B cell (primary cell): ENCODE results near the gene ZNF280A. TPM values are rescaled to one million over a fixed set of nuclear protein-coding genes. Genes with fewer than 3 reads are reported as not detected.
"Not testable (repeated sequence)": the region's sequence is repeated elsewhere in the genome, so short reads cannot be mapped to it uniquely, and the experiment has no call there.

ENCODE experiments used
- ATAC-seq: fragments of 200-7000 bp; cut with Tn5 transposase; one replicate; pipeline ENCODE4 v1.10.0; 2021; ENCODE audit warnings: low read depth, mild to moderate bottlenecking, moderate number of reproducible peaks, moderate library complexity
- CTCF ChIA-PET: fragments of 350-600 bp; sonication (Branson Sonifier 250); formaldehyde crosslinking; loops from one replicate; lab custom pipeline; 2021; ENCODE audit warnings: antibody characterized with exemption, inconsistent platforms; lab: Charles Lee
- POLR2A ChIA-PET: fragments of 350-600 bp; sonication (Branson Sonifier 250); formaldehyde crosslinking; loops from one replicate; lab custom pipeline; 2021; ENCODE audit warnings: antibody characterized with exemption; lab: Charles Lee
- DNase-seq: peaks from one replicate; pipeline ENCODE4 v3.0.0; 2013
- H2AFZ ChIP-seq: 2 replicates; pipeline ENCODE4 v1.6.1; 2012; ENCODE audit warnings: mild to moderate bottlenecking, low read depth, low read length; ENCODE audit not compliant: insufficient read depth, poor library complexity, severe bottlenecking
- H3K27ac ChIP-seq, 2 donors: 1 replicate in 1 of 2; 2 replicates in 1 of 2; pipeline ENCODE4 v1.5.1; 2012 to 2013; ENCODE audit warnings: low read length in 2 of 2, mild to moderate bottlenecking in 2 of 2, moderate library complexity in 1 of 2
- H3K27me3 ChIP-seq, 4 experiments: fragments of 200-600 bp in 1 of 4; sonication (generic) in 1 of 4; replicated peaks in 1 of 4; 1 replicate in 2 of 4; 2 replicates in 2 of 4; pipeline versions ENCODE4 v1.6.1 to v1.7.0; 2013 to 2016; ENCODE audit warnings: low read length in 3 of 4, mild to moderate bottlenecking in 2 of 4, mixed read lengths in 1 of 4, moderate library complexity in 1 of 4; ENCODE audit not compliant: insufficient read depth in 4 of 4, control insufficient read depth in 3 of 4; ENCODE audit errors: control extremely low read depth in 1 of 4
- H3K36me3 ChIP-seq, 2 experiments: replicated peaks in 1 of 2; 1 replicate in 1 of 2; 2 replicates in 1 of 2; pipeline versions ENCODE4 v1.6.1 to v1.7.1; 2013; ENCODE audit warnings: low read length in 1 of 2; ENCODE audit not compliant: insufficient read depth in 2 of 2, control insufficient read depth in 1 of 2; ENCODE audit errors: control extremely low read depth in 1 of 2, extremely low read depth in 1 of 2
- H3K4me1 ChIP-seq, 2 donors: fragments of 200-600 bp in 1 of 2; sonication (generic) in 1 of 2; 1 replicate in 1 of 2; 2 replicates in 1 of 2; pipeline versions ENCODE4 v1.5.1 to v1.6.1; 2013 to 2017; ENCODE audit warnings: low read length in 2 of 2; ENCODE audit not compliant: control insufficient read depth in 2 of 2, insufficient read depth in 2 of 2
- H3K4me2 ChIP-seq: replicated peaks from 2 replicates; pipeline ENCODE3; 2012; ENCODE audit warnings: mild to moderate bottlenecking, low read depth, low read length; ENCODE audit not compliant: poor library complexity, severe bottlenecking
- H3K4me3 ChIP-seq, 5 experiments: fragments of 200-600 bp in 1 of 5; sonication (generic) in 1 of 5; 1 replicate in 3 of 5; 2 replicates in 2 of 5; pipeline versions ENCODE4 v1.5.1 to v1.7.0; 2011 to 2016; ENCODE audit warnings: low read length in 4 of 5, mild to moderate bottlenecking in 4 of 5, low read depth in 2 of 5, control low read depth in 1 of 5, moderate library complexity in 1 of 5; ENCODE audit not compliant: insufficient read depth in 1 of 5; ENCODE audit errors: control extremely low read depth in 1 of 5, extremely low read depth in 1 of 5
- H3K79me2 ChIP-seq: fragments of 200-600 bp; sonication (generic); one replicate; pipeline ENCODE4 v1.6.0; 2016; ENCODE audit warnings: low read length; ENCODE audit not compliant: control insufficient read depth, insufficient read depth
- H3K9ac ChIP-seq: fragments of 200-600 bp; sonication (generic); 2 replicates; pipeline ENCODE4 v1.6.1; 2017; ENCODE audit warnings: mild to moderate bottlenecking, low read length, moderate library complexity
- H3K9me3 ChIP-seq, 3 donors: one replicate each; pipeline versions ENCODE4 v1.6.1 to v1.7.1; 2013; ENCODE audit warnings: low read length in 2 of 3; ENCODE audit not compliant: control insufficient read depth in 2 of 3, insufficient read depth in 1 of 3; ENCODE audit errors: control extremely low read depth in 1 of 3
- H4K20me1 ChIP-seq: 2 replicates; pipeline ENCODE4 v1.6.0; 2012; ENCODE audit warnings: mild to moderate bottlenecking, low read length; ENCODE audit not compliant: insufficient read depth, control insufficient read depth, poor library complexity, severe bottlenecking
- H3K27ac Mint-ChIP-seq: one replicate; pipeline ENCODE4 v1.8.0; 2021; ENCODE audit warnings: mixed read lengths
- H3K27me3 Mint-ChIP-seq: one replicate; pipeline ENCODE4 v1.8.0; 2021; ENCODE audit warnings: mixed read lengths
- H3K4me1 Mint-ChIP-seq: one replicate; pipeline ENCODE4 v1.8.0; 2021; ENCODE audit warnings: mixed read lengths
- H3K4me3 Mint-ChIP-seq: one replicate; pipeline ENCODE4 v1.8.0; 2021; ENCODE audit warnings: mixed read lengths
- H3K9me3 Mint-ChIP-seq: one replicate; pipeline ENCODE4 v1.8.0; 2022; ENCODE audit warnings: mixed read lengths; ENCODE audit not compliant: insufficient read depth
- CTCF ChIP-seq: fragments of 200-600 bp; IDR thresholded peaks from one replicate; pipeline ENCODE4 v1.8.0; 2022; ENCODE audit warnings: antibody characterized with exemption, mild to moderate bottlenecking
- EZH2 ChIP-seq: IDR thresholded peaks from 2 replicates; pipeline ENCODE4 v1.6.1; 2012; ENCODE audit warnings: borderline replicate concordance, low read depth, mild to moderate bottlenecking, moderate library complexity, low read length; ENCODE audit not compliant: insufficient read depth, poor library complexity, severe bottlenecking
- WGBS: methylation state at CpG from one replicate; pipeline ENCODE4 v1.1.5; 2013; ENCODE audit warnings: missing lambda C conversion rate; ENCODE audit not compliant: insufficient coverage; 5-methylcytosine and 5-hydroxymethylcytosine counted together
- intact Hi-C: fragments of 100-400 bp; cut with micrococcal nuclease; formaldehyde crosslinking; loops from one replicate; pipeline ENCODE4 v1.10.0; 2022
- polyA plus RNA-seq: library from polyadenylated mRNA; depleted of rRNA; stranded (reverse); fragments of >200 nt; gene quantifications from 2 replicates; pipeline ENCODE4 v1.2.3, GENCODE V29; 2012
- total RNA-seq, 2 donors: library from RNA; stranded (reverse); fragments of 120-200 nt in 1 of 2; gene quantifications; 1 replicate in 1 of 2; 2 replicates in 1 of 2; pipeline versions ENCODE4 v1.2.3 to v1.2.4, GENCODE V29; 2013 to 2022

The ZNF280A gene
- total and polyA plus RNA-seq, 2 donors (not counting 1 experiment from before 2014, with no cell fraction given): not detected

DNA sequence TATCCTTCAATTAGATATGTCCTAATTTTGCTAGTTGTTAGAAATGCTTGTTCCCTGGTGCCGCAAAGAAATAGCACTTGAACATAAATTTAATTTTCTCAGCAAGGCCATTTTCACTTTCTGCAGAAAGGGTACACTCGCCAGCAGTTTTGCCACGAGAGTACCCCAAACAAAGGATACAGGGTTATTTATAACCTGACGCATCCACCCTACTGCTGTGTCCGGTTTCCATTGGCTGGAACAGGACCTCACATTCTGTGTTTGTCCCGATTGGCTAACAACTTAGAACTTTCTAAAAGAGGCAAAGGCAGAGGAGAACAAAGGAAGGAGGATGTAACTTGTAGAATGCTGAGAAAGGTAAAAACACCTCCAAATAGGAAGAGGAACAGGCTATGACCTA lies 10.2 kb downstream of the ZNF280A start:
- H3K36me3 ChIP-seq, H3K79me2 ChIP-seq, H2AFZ ChIP-seq, POLR2A ChIA-PET, H3K4me3 ChIP-seq, H3K27ac ChIP-seq, H3K9me3 Mint-ChIP-seq, H3K9me3 ChIP-seq, DNase-seq, H3K4me2 ChIP-seq, ATAC-seq, H3K27ac Mint-ChIP-seq, H3K9ac ChIP-seq, CTCF ChIA-PET, H3K4me1 Mint-ChIP-seq, H3K27me3 ChIP-seq, H4K20me1 ChIP-seq: not testable (repeated sequence)
- peaks cover 11% of the 10 kb centered on the region for H3K27me3 Mint-ChIP-seq
- intact Hi-C loops: loop anchor here (5.0 kb wide), 1 partner anchor 58 kb away; no protein-coding TSS in a partner anchor
- WGBS: 89% methylated on average over 3 of the region's 6 CpGs
- peaks cover 7 to 16% of the 10 kb centered on the region in 2 donors for H3K4me1 ChIP-seq
- peak overlapping the region; percentile 41 for H3K4me3 Mint-ChIP-seq

GRCh38 chr22:22508274-22509176 lies 11.5 kb downstream of the ZNF280A start, which contains the start of gene ZNF280B:
TSS of gene ZNF280B (minus strand) at chr22:22508742. CDS start at chr22:22489398, 19,344 bp downstream.
- intact Hi-C loops: loop anchor here (5.0 kb wide), 1 partner anchor 56 kb away; no protein-coding TSS in a partner anchor
- peak; percentile 91 for DNase-seq
- peak; percentile 99 for ATAC-seq
- ChIA-PET POLR2A (no interaction called here), CTCF (interaction anchor here (0.7 to 2.4 kb wide), 16 partner anchors 11 to 1289 kb away, joined by 3 to 12 read pairs (median 3); no protein-coding TSS in a partner anchor)
- H3K27ac ChIP-seq: peak within 1 kb of the TSS in 1 of 2 donors; percentile 67
- peaks cover 0 to 8% of the 10 kb centered on the region in 2 experiments for H3K36me3 ChIP-seq
- H2AFZ ChIP-seq: peak within 1 kb of the TSS; percentile 96
- TF ChIP-seq EZH2: no peak
- peak; percentile 71 for TF ChIP-seq CTCF
- peak within 1 kb of the TSS; percentile 59 for H3K27ac Mint-ChIP-seq
- H3K4me3 ChIP-seq: peak within 1 kb of the TSS; percentile 4 to 80 (median 73)
- H3K4me1 Mint-ChIP-seq: peaks cover 10% of the 10 kb centered on the region
- H3K4me1 ChIP-seq: peaks cover 7 to 16% of the 10 kb centered on the region in 2 donors
- peak within 1 kb of the TSS; percentile 71 for H3K4me3 Mint-ChIP-seq
- H3K9ac ChIP-seq: peak within 1 kb of the TSS; percentile 79
- WGBS: 3% methylated on average over 71 of the region's 72 CpGs
- peaks cover 2% of the 10 kb centered on the region for H3K27me3 Mint-ChIP-seq
- no peaks in the 10 kb centered on the region for H4K20me1 ChIP-seq
- peaks cover 0 to 1% (median 0%) of the 10 kb centered on the region in 4 experiments for H3K27me3 ChIP-seq
- H3K9me3 ChIP-seq: peaks cover 0 to 8% (median 5%) of the 10 kb centered on the region in 3 donors
- H3K4me2 ChIP-seq: peak within 1 kb of the TSS; percentile 94
- H3K9me3 Mint-ChIP-seq: peaks cover 2% of the 10 kb centered on the region
- H3K79me2 ChIP-seq: no peaks in the 10 kb centered on the region
